HG03342 (cell line): ENCODE measurements around the gene TMPRSS11D.

ENCODE experiments used
- ATAC-seq: cut with Tn5 transposase; IDR thresholded peaks from one replicate; pipeline ENCODE4 v1.9.1; 2021; ENCODE audit warnings: mild to moderate bottlenecking, moderate library complexity; ENCODE audit not compliant: unreplicated experiment

Gene TMPRSS11D

DNA sequence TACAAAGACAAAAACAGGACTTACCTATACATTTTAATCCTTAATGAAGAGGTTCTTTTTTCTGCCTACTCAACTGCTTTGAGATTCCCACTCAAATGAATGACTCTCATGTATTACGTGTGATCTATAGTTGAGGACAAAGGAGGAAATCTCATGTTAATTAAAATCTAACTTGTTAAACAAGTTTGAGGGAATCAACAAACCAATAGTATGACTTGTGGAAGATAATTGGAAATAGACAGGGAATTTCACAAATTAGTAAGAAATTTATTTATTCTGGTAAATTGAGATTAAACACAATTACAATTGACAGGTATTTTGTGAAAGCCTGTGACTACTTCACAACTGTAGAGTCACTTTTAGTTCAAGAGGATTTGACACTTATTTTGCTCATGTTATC, at the start of gene TMPRSS11D:
TMPRSS11D (minus strand) TSS at position 101 of the 400 bp plus-strand sequence; CDS start at position 32, 69 bp downstream.
- no peak for ATAC-seq

- no peak for ATAC-seq
Observed at GRCh38 chr4:67933038-67933437, 49.2 kb upstream of the TMPRSS11D start.

GRCh38 chr4:67931256-67931655, 47.5 kb upstream of the TMPRSS11D start:
- ATAC-seq, result no peak

GRCh38 chr4:67929426-67929825, 45.6 kb upstream of the TMPRSS11D start:
- ATAC-seq, result no peak

DNA sequence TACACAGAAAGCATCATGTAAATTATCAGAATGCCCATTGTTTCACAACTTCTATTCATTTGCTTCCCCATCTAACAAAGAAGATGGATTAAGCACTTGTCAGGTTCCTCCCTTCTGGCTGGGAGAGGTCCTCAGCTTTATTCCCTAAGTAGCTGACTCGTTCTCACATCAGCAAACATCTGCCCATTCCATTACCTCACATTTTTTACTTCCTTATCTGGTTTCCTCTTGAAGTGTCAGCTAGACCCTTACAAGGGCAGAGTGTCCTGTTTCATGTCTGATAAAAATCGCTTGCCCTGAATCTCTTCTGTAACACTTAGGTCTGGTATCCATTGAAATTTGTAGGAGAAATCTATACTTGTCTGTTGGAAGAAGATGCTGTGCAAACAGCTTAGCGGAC, 44.7 kb upstream of the TMPRSS11D start:
- no peak for ATAC-seq

DNA sequence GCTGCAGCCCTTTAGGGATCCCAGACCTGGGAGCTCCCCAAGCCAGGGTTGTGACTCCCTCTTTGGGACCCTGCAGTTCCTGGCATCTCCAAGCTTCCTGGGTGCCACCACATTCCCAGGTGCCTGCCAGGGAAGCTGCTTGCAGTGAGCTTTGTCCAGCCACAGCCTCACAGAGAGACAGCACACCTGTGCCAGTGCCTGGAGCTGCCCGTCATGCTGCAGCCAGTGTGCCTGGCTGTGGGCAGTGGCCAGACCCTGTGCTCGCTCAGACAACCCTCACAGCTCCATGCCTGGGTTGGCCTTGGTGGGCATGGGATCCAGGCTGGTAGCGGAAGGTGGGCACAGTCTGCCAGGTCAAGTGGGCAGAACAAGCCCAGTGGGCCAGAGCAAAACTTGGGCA, 43.4 kb upstream of the TMPRSS11D start:
- ATAC-seq, result no peak

DNA sequence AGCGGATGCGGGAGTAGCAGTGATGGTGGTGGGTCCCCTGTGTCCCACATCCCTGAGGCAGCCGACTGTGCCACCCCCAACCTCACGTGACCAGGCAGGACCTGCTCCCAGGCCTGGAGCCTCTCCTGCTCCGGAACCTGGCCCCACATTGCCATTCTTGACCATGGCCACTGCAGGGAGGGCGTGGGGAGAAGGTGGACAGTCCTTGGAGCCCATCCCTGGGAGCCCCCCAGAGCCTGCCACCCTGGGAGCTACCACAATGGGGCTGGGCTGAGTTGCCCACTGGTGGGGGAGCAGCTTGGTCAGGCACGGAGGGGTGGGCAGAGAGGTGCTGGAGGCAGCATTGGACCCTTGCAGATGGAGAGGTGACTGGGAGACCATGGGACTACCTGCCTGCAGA, 42.7 kb upstream of the TMPRSS11D start:
- no peak for ATAC-seq

GRCh38 chr4:67922697-67923096, 38.9 kb upstream of the TMPRSS11D start:
- ATAC-seq, result no peak

DNA sequence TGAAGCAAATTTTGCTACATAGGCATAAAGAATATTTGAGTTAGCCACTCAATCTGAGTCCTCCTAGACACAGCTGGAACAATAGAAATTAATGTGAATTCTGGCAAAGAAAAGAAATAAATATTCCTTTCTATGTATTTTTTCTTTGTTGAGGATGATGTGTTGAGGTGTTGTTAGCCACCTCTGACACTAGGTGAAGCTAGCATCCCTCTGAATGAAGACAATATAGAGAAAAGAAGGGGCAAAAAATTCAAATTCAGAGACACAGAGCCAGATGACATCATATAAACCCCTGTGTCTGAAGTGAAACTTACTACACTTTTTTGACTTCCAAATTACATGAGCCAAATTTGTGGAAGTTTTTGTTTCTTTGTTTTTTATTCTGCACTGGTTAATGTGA, 34.6 kb upstream of the TMPRSS11D start:
- no peak for ATAC-seq

DNA sequence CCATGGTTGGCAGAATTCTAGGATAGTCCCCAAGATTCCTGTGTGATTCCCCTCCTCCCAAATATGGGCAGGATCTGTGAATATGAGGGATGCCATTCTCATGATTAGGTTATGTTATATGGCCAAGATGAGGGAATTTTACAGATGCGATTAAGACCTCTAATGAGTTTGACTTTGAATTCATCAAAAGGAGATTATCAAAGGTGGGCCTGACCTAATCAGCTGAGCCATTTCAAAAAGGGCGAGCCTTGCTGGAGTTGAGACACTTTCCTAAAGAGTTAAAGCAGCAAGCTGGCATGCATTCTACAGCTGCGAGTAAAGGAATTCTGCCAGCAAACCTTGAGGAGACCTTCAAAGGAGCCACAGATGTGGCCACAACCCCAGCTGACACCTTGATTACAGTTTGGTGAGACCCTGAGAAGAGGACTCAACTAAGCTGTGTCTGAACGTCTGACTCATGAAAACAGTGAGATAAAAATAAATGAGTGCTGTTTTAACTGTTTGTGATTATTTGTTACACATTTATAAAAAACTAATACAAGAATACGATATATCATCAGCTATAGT, 31.7 kb upstream of the TMPRSS11D start:
- no peak for ATAC-seq

DNA sequence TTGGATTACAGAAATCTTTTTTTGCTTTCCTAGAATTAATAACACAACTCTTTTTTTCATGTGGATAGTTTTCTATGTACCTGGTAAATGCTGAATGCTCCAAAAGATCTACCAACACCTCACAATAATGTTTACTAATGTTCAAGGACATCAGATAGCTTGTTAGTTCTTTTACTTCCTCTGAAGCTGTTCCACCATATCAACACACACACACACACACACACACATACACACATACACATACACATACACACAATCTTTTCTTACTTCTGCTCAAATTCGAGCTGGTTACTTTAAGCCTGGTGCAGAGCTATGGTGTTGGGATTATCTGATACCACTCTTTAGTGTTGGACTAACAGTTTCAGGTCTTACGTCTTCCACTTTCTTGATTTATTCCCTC, 28.3 kb upstream of the TMPRSS11D start:
- ATAC-seq, result no peak

DNA sequence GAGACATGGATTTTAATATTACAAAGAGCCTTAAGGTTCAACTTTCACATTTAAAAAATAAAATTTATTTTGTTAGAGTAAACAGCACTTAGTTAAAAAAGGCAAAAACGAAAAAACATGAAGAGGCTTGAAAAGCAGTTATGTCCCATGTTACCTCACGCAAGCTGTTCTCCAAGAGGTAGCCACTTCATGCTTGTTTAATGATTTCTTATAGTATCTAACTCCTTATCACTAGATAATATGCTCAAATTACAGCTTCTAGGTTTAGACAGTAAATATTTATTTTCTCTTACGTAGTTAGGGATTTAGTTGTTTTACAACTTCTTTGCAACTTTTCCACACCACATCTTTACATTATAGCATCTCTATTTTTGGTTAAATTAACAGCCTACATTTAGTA, 27.8 kb upstream of the TMPRSS11D start:
- ATAC-seq, result no peak

GRCh38 chr4:67911141-67911540, 27.3 kb upstream of the TMPRSS11D start:
- no peak for ATAC-seq

- ATAC-seq, result no peak
Observed at GRCh38 chr4:67910585-67910905, 26.7 kb upstream of the TMPRSS11D start.

DNA sequence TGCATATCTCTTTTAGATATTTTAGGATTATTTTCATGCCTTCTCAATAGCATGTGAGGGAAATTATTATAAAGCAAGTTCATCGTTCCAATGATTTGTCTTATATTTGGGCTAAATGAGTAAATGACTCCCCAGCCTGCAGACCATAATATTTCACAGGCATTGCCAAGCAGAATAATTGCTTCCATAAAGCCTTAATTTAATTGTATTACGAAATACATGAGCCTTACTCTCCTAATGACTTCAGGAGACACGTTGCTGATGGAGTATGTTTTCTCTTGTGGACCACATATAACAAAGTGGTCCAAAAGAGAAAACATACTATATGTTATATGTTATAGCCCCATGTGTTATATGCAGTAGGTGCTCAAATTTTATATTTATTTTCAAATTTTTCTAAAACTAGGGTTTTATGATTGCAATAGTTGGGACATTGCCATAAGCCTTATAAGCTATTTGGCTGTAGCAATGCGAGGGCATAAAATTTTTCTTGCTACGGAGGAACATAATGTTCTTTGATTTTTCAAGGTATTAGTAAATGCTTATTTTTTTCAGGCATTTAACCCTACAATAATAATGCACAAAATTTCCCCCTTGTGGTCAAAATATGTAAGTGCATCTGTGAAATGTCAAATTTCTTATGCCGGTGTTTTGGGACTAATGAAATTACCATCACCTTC, 26.2 kb upstream of the TMPRSS11D start:
- no peak for ATAC-seq

DNA sequence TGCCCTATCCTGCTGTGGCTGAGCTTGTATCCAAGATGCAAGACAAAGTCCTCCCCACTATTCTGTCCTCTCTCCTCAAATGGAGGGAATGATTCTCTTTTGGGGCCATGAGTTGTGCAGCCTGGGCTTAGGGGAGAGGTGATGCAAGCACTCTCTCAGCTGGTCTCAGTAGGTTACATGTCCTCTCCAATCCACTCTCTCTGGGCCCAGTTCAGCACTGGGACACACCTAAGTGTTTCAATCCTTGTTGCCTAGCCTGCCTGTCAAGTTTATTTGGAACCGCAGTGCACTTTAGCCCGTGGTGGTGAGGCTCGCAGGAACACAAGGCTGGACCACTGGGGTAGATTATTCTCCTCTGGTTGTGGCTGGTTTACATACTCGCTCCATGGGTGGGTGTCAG, 23.8 kb upstream of the TMPRSS11D start:
- no peak for ATAC-seq

- no peak for ATAC-seq
Observed at GRCh38 chr4:67899096-67899495, 15.3 kb upstream of the TMPRSS11D start.

GRCh38 chr4:67897686-67898085, 13.9 kb upstream of the TMPRSS11D start:
- ATAC-seq, result no peak

GRCh38 chr4:67896421-67897065, 12.7 kb upstream of the TMPRSS11D start:
- ATAC-seq, result no peak

- no peak for ATAC-seq
Observed at GRCh38 chr4:67894659-67895058, 10.9 kb upstream of the TMPRSS11D start.

DNA sequence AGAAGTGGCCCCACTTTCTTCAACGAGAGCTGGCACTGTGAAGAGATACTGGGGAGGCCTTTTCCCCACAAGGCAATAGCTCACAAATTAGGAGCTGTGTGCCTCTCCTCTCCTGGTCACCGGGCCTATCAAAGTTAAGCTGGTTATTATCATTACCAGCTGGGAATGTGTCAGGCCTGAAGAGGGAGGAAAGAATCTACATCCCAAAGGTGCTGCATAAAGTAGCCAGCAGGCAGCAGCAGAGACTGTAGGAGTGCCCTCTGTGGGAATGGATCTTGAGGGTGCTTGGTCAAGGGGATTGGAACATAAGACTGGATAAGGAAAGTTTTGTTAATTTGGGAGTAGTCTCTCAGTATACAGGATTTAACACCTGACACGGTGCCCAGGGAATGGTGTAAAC, 9.1 kb upstream of the TMPRSS11D start:
- ATAC-seq, result no peak

DNA sequence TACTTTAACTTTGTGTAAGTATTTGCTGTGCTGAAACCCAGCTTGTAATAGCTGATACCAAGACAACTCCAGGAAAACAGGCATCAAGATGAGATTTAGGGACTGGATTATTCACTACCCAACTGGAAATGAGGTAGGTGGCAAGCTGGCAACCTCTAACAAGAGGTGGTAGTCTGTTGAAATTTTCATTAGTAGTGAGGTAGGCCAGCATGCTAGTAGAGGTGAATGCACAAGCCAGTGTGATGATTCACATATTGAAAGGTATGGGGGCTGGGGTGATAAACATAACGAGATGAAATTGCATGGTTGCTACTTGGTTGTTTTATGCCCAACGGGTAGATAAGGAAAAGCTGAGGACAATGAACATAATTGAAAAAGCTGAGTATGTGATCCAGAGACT, 8.5 kb upstream of the TMPRSS11D start:
- no peak for ATAC-seq

- ATAC-seq, result no peak
Observed at GRCh38 chr4:67891645-67892044, 7.8 kb upstream of the TMPRSS11D start.
